COLO829 (cell line): ENCODE data around the gene SLC16A6.
"Not testable (repeated sequence)": the region's sequence is repeated elsewhere in the genome, so short reads cannot be mapped to it uniquely, and the experiment has no call there.

Experiments used
- DNase-seq: peaks from one replicate; pipeline ENCODE4 v3.0.0; 2012; ENCODE audit warnings: low spot score

SLC16A6 gene

GRCh38 chr17:68248199-68248825 is 42.6 kb downstream of the SLC16A6 start:
- peak; percentile 27 for DNase-seq

DNA sequence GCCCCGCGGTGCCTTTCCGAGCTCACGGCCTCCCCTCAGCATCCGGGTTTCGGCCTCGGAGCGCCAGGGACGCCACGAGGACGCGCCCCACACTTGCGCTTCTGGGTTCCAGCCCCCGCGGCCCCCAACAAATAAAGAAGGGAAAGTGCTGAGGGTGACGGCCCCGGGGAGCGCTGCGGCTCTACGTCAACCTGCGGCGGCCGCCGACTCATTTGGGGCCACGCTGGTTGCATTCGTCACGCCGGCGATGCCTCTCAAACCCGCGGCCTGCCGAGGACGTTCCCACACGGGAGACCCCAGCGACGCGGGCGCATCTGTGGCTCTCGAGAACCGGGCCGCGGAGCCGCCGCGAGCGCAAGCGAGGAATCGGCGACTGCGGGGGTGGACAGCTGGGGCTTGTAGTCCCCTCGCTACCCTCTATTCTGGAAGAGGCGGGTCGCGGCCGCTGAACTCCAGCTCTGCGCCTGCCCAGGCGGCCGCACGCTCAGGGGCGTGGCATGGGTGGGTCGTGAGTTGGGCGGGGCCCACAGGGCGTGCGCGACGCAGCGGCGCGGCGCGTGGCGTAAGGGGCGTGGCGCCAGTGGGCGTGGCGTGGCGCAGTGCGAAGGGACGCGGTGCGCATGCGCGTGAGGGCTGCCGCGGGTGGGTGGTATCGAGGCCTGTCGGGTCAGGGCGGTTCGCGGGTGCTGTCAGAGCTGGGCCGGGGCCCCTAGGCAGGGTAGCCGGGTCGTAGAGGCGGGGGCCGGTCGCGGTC is 43.3 kb downstream of the SLC16A6 start, which contains the start of gene AMZ2:
Gene AMZ2, plus strand, starts transcription at position 599 of the 754 bp plus-strand sequence. CDS start 2,145 bp downstream, outside the sequence.
- peak; percentile 89 for DNase-seq

GRCh38 chr17:68246271-68247028 is 44.5 kb downstream of the SLC16A6 start:
- no peak for DNase-seq

DNA sequence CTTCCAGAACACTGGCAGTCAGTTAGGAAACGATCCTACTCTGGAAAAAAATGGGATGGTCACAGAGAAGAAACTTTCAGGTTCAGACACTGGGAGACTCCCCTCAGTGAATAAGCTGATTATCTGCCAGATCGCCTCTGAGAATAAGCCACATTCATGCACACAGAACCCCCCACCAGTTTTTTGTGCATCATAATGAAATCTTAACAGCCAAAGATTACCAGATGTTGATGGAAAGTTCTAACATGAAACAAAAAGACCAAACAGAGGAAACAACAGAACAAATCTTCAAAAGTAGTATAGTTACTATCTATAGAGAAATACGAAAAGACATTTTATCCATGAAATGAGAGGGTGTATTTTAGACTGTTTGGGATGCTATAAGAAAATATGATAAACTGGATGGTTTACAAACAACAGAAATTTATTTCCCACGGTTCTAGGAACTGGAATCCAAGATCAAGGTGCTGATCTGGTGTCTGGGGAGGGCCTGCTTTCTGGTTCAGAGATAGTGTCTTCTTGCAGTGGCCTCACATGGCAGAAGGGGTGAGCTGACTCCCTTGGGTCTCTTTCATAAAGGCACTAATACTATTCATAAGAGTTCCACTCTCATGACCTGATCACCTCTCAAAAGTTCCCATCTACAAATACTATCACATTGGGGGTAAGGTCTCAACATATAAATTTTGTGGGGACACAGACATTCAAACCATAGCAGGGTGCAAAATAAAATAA is 51.1 kb downstream of the SLC16A6 start:
- DNase-seq, result no peak

DNA sequence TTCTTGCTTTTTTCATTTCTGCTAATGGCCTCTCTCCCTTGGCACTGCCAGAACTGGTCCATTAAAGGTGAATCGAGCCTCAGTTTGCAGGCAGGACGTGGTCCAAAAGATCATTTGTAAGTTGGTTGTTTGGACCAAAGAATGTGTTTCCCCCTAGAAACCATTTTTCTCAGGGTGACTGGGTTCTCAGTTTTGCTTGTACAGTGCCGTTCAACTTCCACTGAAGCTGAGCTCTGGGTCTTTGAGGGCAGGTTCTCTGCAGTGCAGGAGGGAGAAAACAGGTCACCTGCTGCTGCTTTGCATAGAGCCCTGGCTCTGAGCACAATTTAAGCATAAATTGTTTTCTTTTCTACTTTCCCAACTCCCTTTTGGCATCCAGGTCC is 52.1 kb downstream of the SLC16A6 start:
- no peak for DNase-seq

DNA sequence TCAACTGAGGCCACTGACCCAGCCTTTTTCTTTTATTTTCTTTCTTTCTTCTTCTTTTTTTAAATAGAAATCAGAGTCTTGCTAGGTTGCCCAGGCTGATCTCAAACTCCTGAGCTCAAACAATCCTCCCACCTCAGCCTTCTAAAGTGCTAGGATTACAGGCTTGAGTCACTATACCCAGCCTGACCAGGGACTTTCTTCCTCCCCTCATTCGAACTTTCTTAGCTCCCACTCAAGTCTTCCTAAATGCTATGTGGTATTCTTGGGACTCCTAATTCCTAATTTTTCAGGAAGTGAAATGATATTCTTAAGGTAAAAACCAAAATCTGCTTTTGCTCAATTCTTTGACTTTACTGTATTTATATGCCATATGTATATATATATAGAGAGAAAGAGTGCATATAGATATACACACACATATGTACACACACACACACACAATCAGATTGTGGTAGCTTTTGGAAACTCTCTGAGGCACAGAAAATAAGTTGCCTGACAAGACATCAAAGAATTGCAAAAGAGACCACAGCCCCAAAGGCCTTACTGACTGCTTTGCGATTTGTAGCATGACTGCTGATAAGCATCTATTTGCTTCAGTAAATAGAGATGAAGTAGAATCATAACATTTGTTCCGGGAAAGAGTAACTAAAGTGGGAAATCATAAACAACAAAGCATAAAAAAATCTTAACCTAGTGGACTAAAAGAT is 52.6 kb downstream of the SLC16A6 start:
- DNase-seq, result no peak

- DNase-seq, result not testable (repeated sequence)
Measured at GRCh38 chr17:68237369-68238163, 53.4 kb downstream of the SLC16A6 start.

DNA sequence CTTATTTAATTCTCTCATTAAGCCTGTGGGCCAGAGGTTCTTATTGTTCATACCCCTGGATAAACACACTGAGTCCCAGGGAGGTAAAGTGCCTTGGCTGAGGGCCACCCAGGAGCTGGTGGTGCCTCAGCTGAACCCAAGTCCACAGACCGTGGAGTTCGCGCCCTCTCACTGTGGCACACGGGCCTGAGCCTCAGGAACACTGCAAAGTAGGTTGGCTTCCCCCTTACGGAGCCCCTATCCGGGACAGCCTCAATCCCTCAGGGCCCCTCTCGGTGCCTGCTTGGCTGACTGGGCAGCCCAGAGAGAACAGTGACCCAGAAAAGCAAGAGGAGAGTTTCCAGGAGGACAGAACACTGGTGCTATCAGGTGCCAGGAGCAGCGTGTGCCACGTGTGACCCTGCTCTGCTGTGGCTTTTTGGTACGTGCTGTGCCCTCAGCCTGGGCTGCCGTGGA is 55.6 kb downstream of the SLC16A6 start:
- DNase-seq, result not testable (repeated sequence)

DNA sequence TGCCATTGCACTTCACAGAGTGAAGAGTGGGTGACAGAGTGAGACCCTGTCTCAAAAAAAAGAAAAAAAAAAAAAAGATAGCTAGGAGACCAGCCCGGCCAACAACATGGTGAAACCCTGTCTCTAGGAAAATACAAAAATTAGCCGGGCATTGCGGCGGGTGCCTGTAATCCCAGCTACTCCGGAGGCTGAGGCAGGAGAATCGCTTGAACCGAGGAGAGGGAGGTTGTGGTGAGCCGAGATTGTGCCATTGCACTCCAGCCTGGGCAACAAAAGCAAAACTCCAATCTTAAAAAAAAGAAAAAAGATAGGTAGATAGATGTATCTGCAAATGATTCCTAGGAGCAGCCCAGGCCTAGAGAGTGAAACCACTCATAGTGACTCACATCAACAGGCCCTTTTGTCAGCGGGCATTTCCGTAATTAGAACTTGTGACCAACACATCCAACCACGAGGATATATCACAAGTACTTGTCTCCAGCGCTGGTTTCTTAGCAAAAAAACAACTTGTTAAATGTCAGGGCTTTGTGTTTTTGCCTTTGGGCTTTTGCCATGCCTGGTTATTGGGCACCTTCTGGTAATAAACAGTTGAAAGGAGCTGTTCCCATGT is 56.1 kb downstream of the SLC16A6 start:
- peak; percentile 79 for DNase-seq

DNA sequence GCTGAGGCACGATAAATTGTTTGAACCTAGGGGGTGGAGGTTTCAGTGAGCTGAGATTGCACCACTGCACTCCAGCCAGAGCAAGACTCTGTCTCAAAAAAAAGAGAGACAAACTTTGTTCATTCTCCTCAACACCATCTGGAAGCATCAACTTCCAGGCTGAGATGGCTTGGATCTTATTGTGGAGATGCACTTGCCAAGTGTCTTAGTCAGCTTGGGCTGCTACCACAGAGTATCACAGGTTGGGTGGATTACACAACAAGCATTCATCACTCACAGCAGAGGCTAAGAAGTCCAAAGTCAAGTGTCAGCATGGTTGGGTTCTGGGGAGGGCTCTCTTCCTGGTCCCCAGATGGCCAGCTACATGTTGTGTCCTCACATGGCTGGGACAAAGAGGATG is 58.2 kb downstream of the SLC16A6 start:
- DNase-seq, result not testable (repeated sequence)

DNA sequence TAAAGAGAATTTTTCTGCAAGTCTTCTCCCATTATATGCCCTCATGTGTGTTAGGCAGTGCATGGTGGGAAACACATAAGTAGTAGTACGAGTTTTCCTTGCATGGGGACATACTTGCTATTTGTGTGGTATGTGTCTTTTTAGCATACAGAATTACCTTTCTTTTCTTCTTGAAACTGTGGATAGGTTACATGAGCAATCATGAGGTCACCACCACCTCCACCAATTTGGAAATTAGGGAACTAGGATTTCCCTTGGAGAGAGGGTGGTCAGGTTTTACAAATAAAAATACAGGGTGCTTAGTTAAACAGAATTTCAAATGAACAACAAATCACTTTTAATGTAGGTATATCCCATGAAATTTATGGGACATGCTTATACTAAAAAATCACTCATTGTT is 59.4 kb downstream of the SLC16A6 start:
- DNase-seq, result no peak

GRCh38 chr17:68231131-68231530 is 59.8 kb downstream of the SLC16A6 start:
- DNase-seq, result not testable (repeated sequence)

GRCh38 chr17:68229619-68230018 is 61.3 kb downstream of the SLC16A6 start:
- DNase-seq, result no peak

GRCh38 chr17:68228817-68229570 is 61.9 kb downstream of the SLC16A6 start:
- DNase-seq, result no peak

- DNase-seq, result not testable (repeated sequence)
Measured at GRCh38 chr17:68228039-68228680, 62.8 kb downstream of the SLC16A6 start.

DNA sequence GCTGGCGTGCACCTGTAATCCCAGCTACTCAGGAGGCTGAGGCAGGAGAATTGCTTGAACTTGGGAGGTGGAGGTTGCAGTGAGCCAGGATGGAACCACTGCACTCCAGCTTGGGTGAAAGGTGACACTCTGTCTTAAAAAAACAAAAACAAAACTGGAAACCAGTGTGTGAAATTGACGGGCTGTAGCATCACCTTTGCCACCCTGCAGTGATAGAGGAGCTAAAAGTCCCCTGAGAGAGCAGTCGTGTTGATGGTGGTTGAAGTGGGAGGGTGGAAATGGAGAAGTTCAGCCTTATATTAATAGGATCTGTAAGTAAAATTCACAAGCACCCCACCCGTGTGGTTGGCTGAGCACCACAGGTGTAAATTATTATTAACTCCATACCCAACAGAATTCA is 65.9 kb downstream of the SLC16A6 start:
- not testable (repeated sequence) for DNase-seq

DNA sequence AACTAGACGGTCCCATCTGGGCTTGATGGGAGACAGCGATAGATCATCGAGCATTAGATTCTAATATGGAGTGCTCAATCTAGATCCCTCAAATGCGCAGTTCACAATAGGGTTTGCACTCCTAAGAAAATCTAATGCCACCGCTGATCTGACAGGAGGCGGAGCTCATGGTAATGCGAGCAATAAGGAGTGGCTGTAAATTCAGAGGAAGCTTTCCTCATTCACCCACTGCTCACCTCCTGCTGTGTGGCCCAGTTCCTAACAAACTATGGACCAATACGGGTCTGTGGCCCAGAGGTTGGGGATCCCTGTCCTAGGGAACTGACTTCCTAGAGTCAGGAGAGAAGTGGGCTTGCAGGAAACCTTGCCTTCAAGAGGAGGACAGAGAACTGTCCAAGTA is 68.3 kb downstream of the SLC16A6 start:
- no peak for DNase-seq

GRCh38 chr17:68221786-68222185 is 69.1 kb downstream of the SLC16A6 start:
- no peak for DNase-seq

GRCh38 chr17:68220786-68221185 is 70.1 kb downstream of the SLC16A6 start:
- DNase-seq, result not testable (repeated sequence)
